HEK293 (cell line): Measurements from ENCODE around the gene ELN.

ENCODE experiments used
- CTCF ChIA-PET: fragments of 350-600 bp; formaldehyde crosslinking; extraction: SDS; loops from one replicate; lab custom pipeline; 2021; ENCODE audit warnings: antibody characterized with exemption; lab: Yijun Ruan, JAX
- POLR2A ChIA-PET: fragments of 300-600 bp; formaldehyde crosslinking; extraction: SDS; loops from one replicate; lab custom pipeline; 2020; ENCODE audit warnings: antibody characterized with exemption, inconsistent platforms; lab: Yijun Ruan, JAX
- H3K27ac ChIP-seq: fragments of 200-500 bp; sonication (Bioruptor generic); 2 replicates; pipeline ENCODE4 v1.5.1; 2014; ENCODE audit warnings: low read depth, low read length, control low read depth, inconsistent platforms; ENCODE audit errors: extremely low read depth
- H3K36me3 ChIP-seq, 2 experiments: fragments of 200-500 bp in 1 of 2; sonication (Bioruptor generic) in 1 of 2; 1 replicate in 1 of 2; 2 replicates in 1 of 2; pipeline ENCODE4 v1.5.1; 2014 to 2017; ENCODE audit warnings: inconsistent platforms in 2 of 2, low read length in 2 of 2; ENCODE audit not compliant: control insufficient read depth in 2 of 2, insufficient read depth in 1 of 2
- H3K4me1 ChIP-seq: fragments of 200-500 bp; sonication (Bioruptor generic); 2 replicates; pipeline ENCODE4 v1.5.1; 2014; ENCODE audit warnings: mild to moderate bottlenecking, low read length, inconsistent platforms; ENCODE audit not compliant: control insufficient read depth, insufficient read depth
- H3K4me3 ChIP-seq: 2 replicates; pipeline ENCODE4 v1.5.1; 2011; ENCODE audit warnings: low read depth, mild to moderate bottlenecking, control low read depth, low read length, moderate library complexity
- H3K9me3 ChIP-seq: fragments of 200-500 bp; sonication (Bioruptor generic); 2 replicates; pipeline ENCODE4 v1.5.1; 2014; ENCODE audit warnings: low read depth, low read length, inconsistent platforms; ENCODE audit not compliant: control insufficient read depth, insufficient read depth
- BCL11A ChIP-seq: fragments of 450-650 bp; formaldehyde crosslinking; IDR thresholded peaks from 2 replicates; pipeline ENCODE4 v1.5.1; 2016; ENCODE audit warnings: low read depth, missing biosample characterization, missing genetic modification characterization
- EGR2 ChIP-seq: fragments of 450-650 bp; formaldehyde crosslinking; IDR thresholded peaks from 2 replicates; pipeline ENCODE4 v1.5.1; 2016; ENCODE audit warnings: low read depth, missing biosample characterization, missing genetic modification characterization
- GLIS1 ChIP-seq: fragments of 450-650 bp; formaldehyde crosslinking; IDR thresholded peaks from 2 replicates; pipeline ENCODE4 v1.5.1; 2016; ENCODE audit warnings: missing biosample characterization, missing genetic modification characterization
- GLIS2 ChIP-seq: fragments of 450-650 bp; formaldehyde crosslinking; IDR thresholded peaks from 2 replicates; pipeline ENCODE4 v1.5.1; 2016; ENCODE audit warnings: missing biosample characterization, missing genetic modification characterization
- IKZF3 ChIP-seq: fragments of 450-650 bp; IDR thresholded peaks from 2 replicates; pipeline ENCODE4 v1.5.0; 2018; ENCODE audit warnings: missing biosample characterization, mild to moderate bottlenecking, missing genetic modification characterization, moderate library complexity
- KLF10 ChIP-seq: fragments of 450-650 bp; IDR thresholded peaks from 2 replicates; pipeline ENCODE4 v1.5.1; 2018; ENCODE audit warnings: missing biosample characterization, mild to moderate bottlenecking, missing genetic modification characterization
- SP2 ChIP-seq: fragments of 450-650 bp; formaldehyde crosslinking; IDR thresholded peaks from 2 replicates; pipeline ENCODE4 v1.5.1; 2016; ENCODE audit warnings: missing biosample characterization, missing genetic modification characterization
- ZFHX2 ChIP-seq: fragments of 450-650 bp; formaldehyde crosslinking; conservative IDR thresholded peaks from 2 replicates; pipeline ENCODE4 v1.5.1; 2016; ENCODE audit warnings: missing biosample characterization, missing genetic modification characterization
- ZIC2 ChIP-seq: fragments of 450-650 bp; formaldehyde crosslinking; IDR thresholded peaks from 2 replicates; pipeline ENCODE4 v1.5.1; 2016; ENCODE audit warnings: missing biosample characterization, missing genetic modification characterization
- ZNF138 ChIP-seq: fragments of 450-650 bp; formaldehyde crosslinking; IDR thresholded peaks from 2 replicates; pipeline ENCODE4 v1.5.1; 2016; ENCODE audit warnings: missing biosample characterization, missing genetic modification characterization, borderline replicate concordance
- ZNF157 ChIP-seq: fragments of 450-650 bp; formaldehyde crosslinking; IDR thresholded peaks from 2 replicates; pipeline ENCODE4 v1.5.1; 2016; ENCODE audit warnings: missing biosample characterization, missing genetic modification characterization
- ZNF2 ChIP-seq: fragments of 450-650 bp; formaldehyde crosslinking; IDR thresholded peaks from 2 replicates; pipeline ENCODE4 v1.5.1; 2016; ENCODE audit warnings: missing biosample characterization, missing genetic modification characterization
- ZNF202 ChIP-seq: fragments of 450-650 bp; formaldehyde crosslinking; IDR thresholded peaks from 2 replicates; pipeline ENCODE4 v1.5.1; 2016; ENCODE audit warnings: missing biosample characterization, missing genetic modification characterization, borderline replicate concordance
- ZNF335 ChIP-seq: fragments of 450-650 bp; formaldehyde crosslinking; conservative IDR thresholded peaks from 2 replicates; pipeline ENCODE4 v1.5.1; 2016; ENCODE audit warnings: missing biosample characterization, missing genetic modification characterization
- ZNF366 ChIP-seq: fragments of 450-650 bp; formaldehyde crosslinking; conservative IDR thresholded peaks from 2 replicates; pipeline ENCODE4 v1.5.1; 2016; ENCODE audit warnings: missing biosample characterization, missing genetic modification characterization
- ZNF514 ChIP-seq: fragments of 450-650 bp; formaldehyde crosslinking; IDR thresholded peaks from 2 replicates; pipeline ENCODE4 v1.5.1; 2016; ENCODE audit warnings: missing biosample characterization, missing genetic modification characterization
- ZNF521 ChIP-seq: fragments of 450-650 bp; formaldehyde crosslinking; IDR thresholded peaks from 2 replicates; pipeline ENCODE4 v1.5.1; 2017; ENCODE audit warnings: missing biosample characterization, mild to moderate bottlenecking, missing genetic modification characterization
- ZNF561 ChIP-seq: fragments of 450-650 bp; IDR thresholded peaks from 2 replicates; pipeline ENCODE4 v1.5.1; 2018; ENCODE audit warnings: missing biosample characterization, missing genetic modification characterization, borderline replicate concordance
- ZNF585B ChIP-seq: fragments of 450-650 bp; formaldehyde crosslinking; IDR thresholded peaks from 2 replicates; pipeline ENCODE4 v1.5.1; 2016; ENCODE audit warnings: missing biosample characterization, missing genetic modification characterization
- ZNF621 ChIP-seq: fragments of 450-650 bp; formaldehyde crosslinking; IDR thresholded peaks from 2 replicates; pipeline ENCODE4 v1.5.1; 2017; ENCODE audit warnings: missing biosample characterization, missing genetic modification characterization
- TF ChIP-seq, protein P1 (sequence below): fragments of 450-650 bp; formaldehyde crosslinking; IDR thresholded peaks from 2 replicates; pipeline ENCODE4 v1.5.1; 2016; ENCODE audit warnings: missing biosample characterization, missing genetic modification characterization
- TF ChIP-seq, protein P2 (sequence below): fragments of 450-650 bp; formaldehyde crosslinking; IDR thresholded peaks from 2 replicates; pipeline ENCODE4 v1.5.1; 2016; ENCODE audit warnings: missing biosample characterization, missing genetic modification characterization
- TF ChIP-seq, protein P3 (sequence below): fragments of 450-650 bp; formaldehyde crosslinking; IDR thresholded peaks from 2 replicates; pipeline ENCODE4 v1.5.1; 2017; ENCODE audit warnings: missing biosample characterization, missing genetic modification characterization

ELN gene

DNA sequence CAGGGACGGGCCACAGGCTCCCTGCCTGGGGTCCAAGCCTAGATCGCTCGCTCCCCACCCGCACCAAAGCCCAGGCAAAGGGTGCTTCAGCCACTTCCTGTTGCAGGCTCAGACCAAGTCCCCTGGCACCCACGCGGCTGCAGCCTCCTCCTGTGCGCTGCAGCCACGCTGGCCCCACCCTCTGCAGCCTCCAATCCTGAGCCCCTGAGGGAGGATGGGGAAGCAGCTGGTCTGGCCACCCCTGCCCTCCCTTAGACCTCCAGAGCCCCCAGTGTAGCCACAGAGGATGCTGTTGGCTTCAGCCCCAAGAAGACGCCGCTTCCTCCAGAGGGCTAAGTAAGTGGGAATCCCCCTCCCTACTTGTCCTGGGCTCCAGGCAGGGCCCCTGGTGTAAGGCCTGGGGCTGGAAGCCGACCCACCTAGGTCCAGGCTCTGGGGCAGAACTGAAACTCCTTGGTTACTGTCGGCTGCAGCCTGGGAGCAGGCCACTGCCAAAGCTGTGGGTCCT lies 65.0 kb downstream of the ELN start:
- ChIA-PET POLR2A (interaction anchor here (1.5 to 2.1 kb wide), 2 partner anchors 9 kb away, joined by 4 to 10 read pairs; partner anchors contain the start of gene LIMK1), CTCF (no interaction called here)
- H3K4me1 ChIP-seq = no peaks in the 10 kb centered on the region
- H3K9me3 ChIP-seq = no peaks in the 10 kb centered on the region
- H3K36me3 ChIP-seq = peaks cover 6 to 28% of the 10 kb centered on the region in 2 experiments; a peak in 2 of 3 replicates
- no peak overlapping the region for H3K27ac ChIP-seq
- no peak overlapping the region for H3K4me3 ChIP-seq
- TF ChIP-seq EGR2 (tag by site-specific recombination) = 0 out of 2 replicates have a peak, but pooled peaks have one; percentile 7
- no peak for TF ChIP-seq ZNF335
- TF ChIP-seq, all 188 proteins: peak for 1

DNA sequence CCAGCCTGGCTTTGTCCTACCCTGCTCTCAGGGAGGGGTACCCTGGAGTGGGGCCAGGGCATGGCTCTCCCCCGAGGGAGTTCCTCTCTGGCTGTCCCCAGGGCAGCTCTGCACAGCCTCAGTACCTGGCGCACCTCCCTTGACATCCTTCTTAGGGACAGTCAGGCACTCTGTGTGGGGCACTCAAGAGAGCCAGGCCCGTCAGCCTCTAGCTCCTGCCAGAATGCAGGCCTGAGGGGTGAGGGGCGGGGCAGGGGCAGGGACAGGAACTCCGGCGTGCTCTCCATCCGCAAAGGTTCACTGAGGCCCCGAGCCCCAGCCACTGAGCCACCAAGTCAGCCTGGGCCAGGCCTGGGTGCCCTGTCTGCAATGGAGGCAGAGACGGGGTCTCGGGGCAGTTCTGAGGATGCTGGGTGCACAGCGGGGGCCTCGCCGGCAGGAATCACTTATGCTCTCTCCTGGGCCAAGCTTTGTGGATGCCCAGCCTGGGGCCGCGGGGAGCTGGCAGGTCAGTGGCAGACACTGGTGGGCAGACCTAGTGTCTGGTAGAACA lies 65.8 kb downstream of the ELN start:
- no peak overlapping the region for H3K4me3 ChIP-seq
- H3K36me3 ChIP-seq = peaks cover under 1 to 25% of the 10 kb centered on the region in 2 experiments; a peak in 2 of 3 replicates
- H3K9me3 ChIP-seq = no peaks in the 10 kb centered on the region
- no peak overlapping the region for H3K27ac ChIP-seq
- CTCF ChIA-PET = interaction anchor here (0.6 kb wide), 1 partner anchor 487 kb away, joined by 3 read pairs; no protein-coding TSS in a partner anchor
- TF ChIP-seq ZNF2 (no peak), GLIS1 (peak; percentile 20; the same call in 1 of the 2 replicates)
- TF ChIP-seq, all 188 proteins: peak for 1
- POLR2A ChIA-PET = interaction anchor here (2.1 kb wide), 1 partner anchor 10 kb away, joined by 10 read pairs; the partner anchor contains the start of gene LIMK1
- H3K4me1 ChIP-seq = no peaks in the 10 kb centered on the region

DNA sequence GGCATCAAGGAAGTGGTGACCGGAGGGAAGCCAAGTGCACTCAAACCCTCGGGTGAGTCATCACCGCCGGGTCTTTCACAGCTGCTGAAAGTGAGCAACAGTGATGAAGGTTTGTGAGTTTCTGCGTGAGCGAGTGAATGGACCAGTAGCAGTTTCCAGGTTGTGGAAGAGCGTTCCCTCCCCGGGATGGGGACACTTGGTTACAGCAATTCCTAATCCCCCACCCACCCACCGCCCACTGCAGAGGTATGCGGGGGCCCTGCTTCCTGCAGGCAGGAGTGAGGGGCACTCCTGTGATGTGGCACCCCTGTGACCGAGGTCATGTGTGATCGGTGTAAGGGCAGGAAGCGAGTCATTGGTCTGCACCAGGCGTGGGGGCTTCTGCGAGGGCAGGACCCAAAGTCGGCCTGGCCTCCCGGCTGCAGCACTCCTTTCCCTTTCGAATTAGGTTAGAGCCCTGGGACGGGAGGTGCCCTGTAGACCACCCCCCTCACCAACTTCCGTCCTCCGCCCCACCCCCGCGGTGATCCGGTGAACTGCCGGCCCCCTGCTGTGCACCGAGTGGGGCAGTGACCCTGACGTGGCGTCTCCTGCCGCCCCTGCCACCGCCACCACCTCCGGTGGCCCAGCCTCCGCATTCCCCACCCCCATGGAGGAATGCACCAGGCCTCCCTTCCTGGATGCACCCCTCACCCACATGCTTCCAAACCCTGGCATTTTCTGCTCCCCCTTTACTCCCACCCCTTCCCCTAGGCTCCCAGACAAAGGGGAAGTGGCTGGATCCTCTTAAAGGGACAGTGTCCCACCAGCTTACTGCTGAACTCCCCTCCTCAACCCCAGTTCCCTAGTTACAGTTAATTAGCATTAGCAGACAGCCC lies 66.5 kb downstream of the ELN start:
- POLR2A ChIA-PET = interaction anchor here (0.5 to 2.1 kb wide), 2 partner anchors 11 to 29 kb away, joined by 3 to 10 read pairs; partner anchors contain the start of gene LIMK1
- no peaks in the 10 kb centered on the region for H3K4me1 ChIP-seq
- TF ChIP-seq ZNF621 (tag by site-specific recombination) (no peak), ZNF366 (tag by site-specific recombination) (0 out of 2 replicates have a peak, but pooled peaks have one; percentile 22), SP2 (tag by site-specific recombination) (peak; percentile 9; the same call in 1 of the 2 replicates), ZNF521 (tag by site-specific recombination) (no peak), ZNF561 (tag by site-specific recombination) (no peak), ZNF585B (tag by site-specific recombination) (no peak), ZNF514 (tag by site-specific recombination) (no peak), ZFHX2 (tag by site-specific recombination) (peak; percentile 94), IKZF3 (tag by site-specific recombination) (no peak), ZNF335 (peak; percentile 40; the same call in 1 of the 2 replicates), GLIS2 (tag by site-specific recombination) (peak; percentile 31; the same call in 1 of the 2 replicates), ZNF202 (tag by site-specific recombination) (no peak), ZNF138 (tag by site-specific recombination) (no peak), ZNF157 (tag by site-specific recombination) (no peak), KLF10 (tag by site-specific recombination) (no peak), EGR2 (tag by site-specific recombination) (peak; percentile 89), ZIC2 (tag by site-specific recombination) (peak; percentile 32; the same call in 1 of the 2 replicates), BCL11A (tag by site-specific recombination) (no peak)
- TF ChIP-seq, protein P1, sequence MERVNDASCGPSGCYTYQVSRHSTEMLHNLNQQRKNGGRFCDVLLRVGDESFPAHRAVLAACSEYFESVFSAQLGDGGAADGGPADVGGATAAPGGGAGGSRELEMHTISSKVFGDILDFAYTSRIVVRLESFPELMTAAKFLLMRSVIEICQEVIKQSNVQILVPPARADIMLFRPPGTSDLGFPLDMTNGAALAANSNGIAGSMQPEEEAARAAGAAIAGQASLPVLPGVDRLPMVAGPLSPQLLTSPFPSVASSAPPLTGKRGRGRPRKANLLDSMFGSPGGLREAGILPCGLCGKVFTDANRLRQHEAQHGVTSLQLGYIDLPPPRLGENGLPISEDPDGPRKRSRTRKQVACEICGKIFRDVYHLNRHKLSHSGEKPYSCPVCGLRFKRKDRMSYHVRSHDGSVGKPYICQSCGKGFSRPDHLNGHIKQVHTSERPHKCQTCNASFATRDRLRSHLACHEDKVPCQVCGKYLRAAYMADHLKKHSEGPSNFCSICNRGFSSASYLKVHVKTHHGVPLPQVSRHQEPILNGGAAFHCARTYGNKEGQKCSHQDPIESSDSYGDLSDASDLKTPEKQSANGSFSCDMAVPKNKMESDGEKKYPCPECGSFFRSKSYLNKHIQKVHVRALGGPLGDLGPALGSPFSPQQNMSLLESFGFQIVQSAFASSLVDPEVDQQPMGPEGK (tag by site-specific recombination) = 0 out of 2 replicates have a peak, but pooled peaks have one; percentile 5
- TF ChIP-seq, protein P2, sequence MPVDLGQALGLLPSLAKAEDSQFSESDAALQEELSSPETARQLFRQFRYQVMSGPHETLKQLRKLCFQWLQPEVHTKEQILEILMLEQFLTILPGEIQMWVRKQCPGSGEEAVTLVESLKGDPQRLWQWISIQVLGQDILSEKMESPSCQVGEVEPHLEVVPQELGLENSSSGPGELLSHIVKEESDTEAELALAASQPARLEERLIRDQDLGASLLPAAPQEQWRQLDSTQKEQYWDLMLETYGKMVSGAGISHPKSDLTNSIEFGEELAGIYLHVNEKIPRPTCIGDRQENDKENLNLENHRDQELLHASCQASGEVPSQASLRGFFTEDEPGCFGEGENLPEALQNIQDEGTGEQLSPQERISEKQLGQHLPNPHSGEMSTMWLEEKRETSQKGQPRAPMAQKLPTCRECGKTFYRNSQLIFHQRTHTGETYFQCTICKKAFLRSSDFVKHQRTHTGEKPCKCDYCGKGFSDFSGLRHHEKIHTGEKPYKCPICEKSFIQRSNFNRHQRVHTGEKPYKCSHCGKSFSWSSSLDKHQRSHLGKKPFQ = no peak
- TF ChIP-seq, protein P3, sequence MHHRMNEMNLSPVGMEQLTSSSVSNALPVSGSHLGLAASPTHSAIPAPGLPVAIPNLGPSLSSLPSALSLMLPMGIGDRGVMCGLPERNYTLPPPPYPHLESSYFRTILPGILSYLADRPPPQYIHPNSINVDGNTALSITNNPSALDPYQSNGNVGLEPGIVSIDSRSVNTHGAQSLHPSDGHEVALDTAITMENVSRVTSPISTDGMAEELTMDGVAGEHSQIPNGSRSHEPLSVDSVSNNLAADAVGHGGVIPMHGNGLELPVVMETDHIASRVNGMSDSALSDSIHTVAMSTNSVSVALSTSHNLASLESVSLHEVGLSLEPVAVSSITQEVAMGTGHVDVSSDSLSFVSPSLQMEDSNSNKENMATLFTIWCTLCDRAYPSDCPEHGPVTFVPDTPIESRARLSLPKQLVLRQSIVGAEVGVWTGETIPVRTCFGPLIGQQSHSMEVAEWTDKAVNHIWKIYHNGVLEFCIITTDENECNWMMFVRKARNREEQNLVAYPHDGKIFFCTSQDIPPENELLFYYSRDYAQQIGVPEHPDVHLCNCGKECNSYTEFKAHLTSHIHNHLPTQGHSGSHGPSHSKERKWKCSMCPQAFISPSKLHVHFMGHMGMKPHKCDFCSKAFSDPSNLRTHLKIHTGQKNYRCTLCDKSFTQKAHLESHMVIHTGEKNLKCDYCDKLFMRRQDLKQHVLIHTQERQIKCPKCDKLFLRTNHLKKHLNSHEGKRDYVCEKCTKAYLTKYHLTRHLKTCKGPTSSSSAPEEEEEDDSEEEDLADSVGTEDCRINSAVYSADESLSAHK (tag by site-specific recombination) = peak; percentile 76

More for the DNA sequence above, 66.5 kb downstream of the ELN start:
- H3K4me3 ChIP-seq = peak overlapping the region; percentile 30
- H3K27ac ChIP-seq = no peak overlapping the region
- peaks cover 2 to 27% of the 10 kb centered on the region in 2 experiments; a peak in 2 of 3 replicates for H3K36me3 ChIP-seq
- no peaks in the 10 kb centered on the region for H3K9me3 ChIP-seq
- CTCF ChIA-PET = interaction anchor here (0.6 kb wide), 1 partner anchor 487 kb away, joined by 3 read pairs; no protein-coding TSS in a partner anchor
